ES-I3 (cell line): ENCODE results near the gene TMEM183A.

ENCODE experiments used
- H3K36me3 ChIP-seq: 2 replicates; pipeline ENCODE4 v1.6.1; 2013; ENCODE audit warnings: mild to moderate bottlenecking, low read length, control low read depth, moderate library complexity; ENCODE audit not compliant: insufficient read depth
- H3K4me1 ChIP-seq: 2 replicates; pipeline ENCODE4 v1.6.1; 2013; ENCODE audit warnings: mild to moderate bottlenecking, control low read depth, low read length; ENCODE audit not compliant: insufficient read depth
- H3K9ac ChIP-seq: 2 replicates; pipeline ENCODE4 v1.6.1; 2013; ENCODE audit warnings: low read depth, mild to moderate bottlenecking, low read length, moderate library complexity
- H3K9me3 ChIP-seq: 2 replicates; pipeline ENCODE4 v1.6.1; 2013; ENCODE audit warnings: mild to moderate bottlenecking, low read length, moderate library complexity; ENCODE audit not compliant: control insufficient read depth, insufficient read depth

Gene TMEM183A

DNA sequence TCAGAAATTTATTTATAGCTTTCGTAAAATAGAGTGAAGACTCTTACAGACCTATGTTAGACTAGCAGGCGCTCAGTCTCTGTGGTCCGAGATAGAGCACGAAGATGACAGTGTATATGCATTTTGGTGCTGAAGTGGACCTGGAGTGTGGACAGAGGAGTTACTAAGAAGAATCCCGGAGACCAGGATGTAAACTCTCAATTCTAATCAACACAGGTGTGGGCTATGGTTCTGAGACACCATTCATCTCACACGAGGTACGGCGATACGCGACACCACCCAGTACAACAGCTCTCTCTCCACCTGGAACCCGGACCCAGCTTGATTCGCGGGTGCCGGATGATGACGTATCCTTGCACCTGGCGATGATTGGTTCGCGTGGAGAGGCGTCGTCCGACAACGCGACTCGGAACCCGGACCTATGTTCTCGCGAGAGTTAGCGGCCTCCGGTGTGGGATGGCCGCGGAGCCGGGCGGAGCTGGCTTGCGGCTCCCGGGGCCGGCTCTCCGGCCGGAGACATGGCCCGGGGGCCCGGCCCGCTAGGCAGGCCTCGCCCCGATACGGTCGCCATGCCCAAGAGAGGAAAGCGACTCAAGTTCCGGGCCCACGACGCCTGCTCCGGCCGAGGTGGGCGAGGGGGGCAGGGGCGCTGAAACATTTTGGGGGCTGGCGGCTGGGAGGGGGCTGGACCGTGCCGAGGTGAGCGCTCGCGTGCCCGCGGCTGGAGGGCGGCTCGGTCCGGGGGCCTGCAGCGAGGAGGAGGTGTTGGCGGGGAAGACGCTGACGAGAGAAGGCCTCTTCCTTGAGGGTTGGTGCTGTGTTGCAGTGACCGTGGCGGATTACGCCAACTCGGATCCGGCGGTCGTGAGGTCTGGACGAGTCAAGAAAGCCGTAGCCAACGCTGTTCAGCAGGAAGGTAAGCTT, at the start of gene TMEM183A:
Gene TMEM183A, plus strand, starts transcription at position 427 of the 924 bp plus-strand sequence. Its CDS starts 92 bp downstream, at position 519.
- H3K9me3 ChIP-seq: no peaks in the 10 kb centered on the region
- peaks cover 11% of the 10 kb centered on the region for H3K36me3 ChIP-seq
- peak within 1 kb of the TSS; percentile 66 for H3K9ac ChIP-seq
- H3K4me1 ChIP-seq: peaks cover 12% of the 10 kb centered on the region

- Histone ChIP-seq H3K9ac (peak within 1 kb of the TSS; percentile 61), H3K9me3 (no peaks in the 10 kb centered on the region), H3K4me1 (0 out of 2 replicates have a peak, but pooled peaks cover 7% of the 10 kb centered on the region), H3K36me3 (no peaks in the 10 kb centered on the region; the same call in 1 of the 2 replicates)
Observed at GRCh38 chr1:202957733-202958543, 49.2 kb upstream of the TMEM183A start, which contains the start of gene ADIPOR1. ADIPOR1 (minus strand) TSS chr1:202958312; CDS start chr1:202951070, 7,242 bp downstream.

GRCh38 chr1:202958544-202959275, 48.5 kb upstream of the TMEM183A start:
- Histone ChIP-seq H3K9ac (peak overlapping the region; percentile 61), H3K4me1 (0 out of 2 replicates have a peak, but pooled peaks cover 7% of the 10 kb centered on the region), H3K9me3 (no peaks in the 10 kb centered on the region), H3K36me3 (no peaks in the 10 kb centered on the region; the same call in 1 of the 2 replicates)

DNA sequence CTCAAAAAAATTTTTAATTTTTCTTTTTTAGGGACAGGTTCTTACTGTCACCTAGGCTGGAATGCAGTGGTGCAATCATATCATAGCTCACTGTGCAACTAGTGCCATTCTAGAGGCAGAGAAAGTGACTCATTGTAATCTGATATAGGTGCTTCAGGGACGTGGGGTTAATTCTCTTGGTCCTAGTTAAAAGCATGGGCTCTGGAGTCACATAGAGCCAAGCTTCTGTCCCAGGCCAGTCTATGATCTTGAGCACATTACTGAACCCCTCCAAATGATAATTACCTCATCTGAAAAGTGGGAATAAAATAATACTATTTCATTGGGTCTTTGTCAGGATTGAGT, 47.9 kb upstream of the TMEM183A start:
- 0 out of 2 replicates have a peak, but pooled peaks cover 7% of the 10 kb centered on the region for H3K4me1 ChIP-seq
- peaks cover 1% of the 10 kb centered on the region; the same call in 1 of the 2 replicates for H3K36me3 ChIP-seq
- no peaks in the 10 kb centered on the region for H3K9me3 ChIP-seq
- no peak overlapping the region for H3K9ac ChIP-seq

DNA sequence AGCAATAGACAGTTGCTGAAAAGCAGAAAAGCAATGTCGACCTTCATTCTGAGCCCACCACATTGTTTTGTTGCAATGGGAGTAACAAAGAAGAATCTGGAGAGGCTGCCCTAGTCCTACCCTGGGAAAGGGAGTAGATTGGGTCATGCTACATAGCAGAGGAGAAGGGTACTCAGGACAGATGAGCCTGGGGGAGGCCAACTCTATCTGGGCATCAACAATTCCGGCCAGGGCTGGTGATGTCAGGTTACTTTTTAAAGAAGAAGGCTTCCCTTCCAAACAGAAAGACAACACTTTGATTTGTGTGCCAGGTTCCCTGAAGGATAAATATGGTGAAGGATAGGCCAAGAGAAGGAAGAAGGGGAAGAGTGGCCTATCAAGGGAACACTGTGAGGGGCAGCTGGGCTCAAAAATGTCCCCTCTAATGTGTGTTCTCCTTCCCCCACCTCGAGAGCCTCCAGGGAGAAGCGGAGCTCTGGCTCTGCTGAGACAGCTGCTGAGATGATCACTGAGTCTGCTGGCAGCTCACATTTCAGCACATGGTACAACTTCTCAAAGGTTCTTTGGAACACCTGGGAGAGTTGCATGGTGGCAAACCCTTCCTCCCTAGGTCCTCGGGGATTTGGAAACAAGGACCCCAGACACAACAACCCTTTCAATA, 45.8 kb upstream of the TMEM183A start:
- Histone ChIP-seq H3K4me1 (0 out of 2 replicates have a peak, but pooled peaks cover 7% of the 10 kb centered on the region), H3K9me3 (no peaks in the 10 kb centered on the region), H3K36me3 (peaks cover 3% of the 10 kb centered on the region; the same call in 1 of the 2 replicates)

DNA sequence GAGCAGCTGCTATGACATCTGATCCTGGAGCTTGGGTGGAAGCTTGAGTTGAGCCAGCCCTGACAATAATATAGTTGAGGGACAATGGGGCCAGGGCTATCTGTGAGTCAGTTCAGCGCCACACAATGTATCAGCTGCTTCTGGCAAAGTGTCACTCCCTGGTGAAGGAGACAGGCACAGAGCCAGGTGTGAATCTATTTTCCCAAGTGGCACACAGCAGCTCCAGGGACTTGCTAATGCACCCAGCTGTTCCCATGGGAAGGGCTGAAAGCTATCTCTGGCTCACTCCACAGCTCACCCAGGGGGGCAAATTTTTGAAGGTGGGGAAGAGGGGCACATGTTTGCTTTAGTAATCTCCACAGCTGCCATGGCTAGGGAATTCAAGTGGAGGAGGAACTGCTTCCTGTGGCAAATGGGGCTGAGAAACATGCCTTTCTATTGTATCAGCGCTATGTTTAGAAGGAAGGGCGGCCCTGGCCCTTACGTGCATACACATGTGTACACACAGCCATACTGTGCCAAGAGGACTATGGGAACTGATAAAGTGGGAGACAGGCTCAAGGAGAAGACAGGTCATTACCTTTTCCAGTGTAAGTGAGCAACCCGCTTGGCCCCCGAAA, 42.3 kb upstream of the TMEM183A start:
- H3K9ac ChIP-seq: no peak overlapping the region
- H3K4me1 ChIP-seq: peaks cover 6% of the 10 kb centered on the region; the same call in 1 of the 2 replicates
- no peaks in the 10 kb centered on the region for H3K9me3 ChIP-seq
- H3K36me3 ChIP-seq: peaks cover 3% of the 10 kb centered on the region; the same call in 1 of the 2 replicates

More for the DNA sequence above, 45.8 kb upstream of the TMEM183A start:
- H3K9ac ChIP-seq: no peak overlapping the region

GRCh38 chr1:202965422-202965821, 41.8 kb upstream of the TMEM183A start:
- Histone ChIP-seq H3K4me1 (peaks cover 6% of the 10 kb centered on the region; the same call in 1 of the 2 replicates), H3K9ac (no peak overlapping the region), H3K36me3 (peaks cover 3% of the 10 kb centered on the region; the same call in 1 of the 2 replicates), H3K9me3 (no peaks in the 10 kb centered on the region)

GRCh38 chr1:202966006-202966898, 40.9 kb upstream of the TMEM183A start:
- Histone ChIP-seq H3K9me3 (no peaks in the 10 kb centered on the region), H3K4me1 (peaks cover 6% of the 10 kb centered on the region; the same call in 1 of the 2 replicates), H3K9ac (peak overlapping the region; percentile 95), H3K36me3 (peaks cover 3% of the 10 kb centered on the region; the same call in 1 of the 2 replicates)

DNA sequence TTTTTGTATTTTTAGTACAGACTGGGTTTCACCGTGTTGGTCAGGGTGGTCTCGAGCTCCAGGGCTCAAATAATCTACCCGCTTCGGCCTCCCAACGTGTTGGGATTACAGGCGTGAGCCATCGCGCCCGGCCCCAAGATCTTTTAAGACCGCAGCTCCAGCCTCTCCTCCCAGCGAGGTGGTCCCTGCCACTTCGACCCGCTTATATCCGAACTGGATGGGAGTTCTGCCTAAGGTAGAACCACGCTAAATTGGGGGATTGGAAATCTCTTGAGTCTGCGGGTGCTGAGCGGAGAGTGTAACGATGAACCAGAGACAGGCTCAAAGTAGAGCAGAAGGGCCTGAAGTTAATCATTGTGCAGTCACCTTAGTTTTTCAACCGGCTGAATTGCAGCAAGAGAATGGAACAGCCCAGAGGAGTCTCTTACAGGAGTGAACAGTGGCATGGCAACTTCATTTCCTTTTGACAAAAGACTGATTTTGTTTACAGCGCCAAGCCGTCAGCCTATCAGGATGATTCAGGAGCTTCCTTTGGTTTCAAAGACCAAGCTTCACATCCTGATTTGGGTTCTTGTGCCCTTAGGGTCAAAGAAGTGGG, 39.4 kb upstream of the TMEM183A start:
- Histone ChIP-seq H3K9ac (peak overlapping the region; percentile 63), H3K36me3 (0 out of 2 replicates have a peak, but pooled peaks cover 3% of the 10 kb centered on the region), H3K4me1 (peaks cover 6% of the 10 kb centered on the region; the same call in 1 of the 2 replicates)

DNA sequence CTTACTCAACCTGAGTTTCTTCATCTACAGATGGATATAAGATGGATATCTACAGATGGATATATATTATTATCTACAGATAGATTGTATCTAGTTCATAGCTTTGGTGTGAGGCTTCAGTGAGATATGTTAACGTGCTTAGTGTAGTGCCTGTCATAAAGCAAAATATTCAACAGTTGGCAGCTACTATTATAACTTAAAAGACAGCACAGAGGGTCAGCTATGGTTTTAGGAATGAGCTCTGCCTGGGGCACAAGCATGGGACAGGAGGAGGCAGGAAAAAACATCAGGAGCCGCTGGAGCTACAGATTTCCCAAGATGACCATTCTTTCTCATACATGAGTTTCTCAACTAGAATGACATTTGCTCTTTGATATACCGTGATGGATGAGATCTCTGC, 38.8 kb upstream of the TMEM183A start:
- Histone ChIP-seq H3K4me1 (peaks cover 6% of the 10 kb centered on the region; the same call in 1 of the 2 replicates), H3K36me3 (0 out of 2 replicates have a peak, but pooled peaks cover 3% of the 10 kb centered on the region), H3K9ac (peak overlapping the region; percentile 63; the same call in 1 of the 2 replicates), H3K9me3 (no peaks in the 10 kb centered on the region)

More for the DNA sequence above, 39.4 kb upstream of the TMEM183A start:
- H3K9me3 ChIP-seq: no peaks in the 10 kb centered on the region

- H3K36me3 ChIP-seq: 0 out of 2 replicates have a peak, but pooled peaks cover 3% of the 10 kb centered on the region
Observed at GRCh38 chr1:202968895-202969295, 38.3 kb upstream of the TMEM183A start.

GRCh38 chr1:202972046-202972445, 35.1 kb upstream of the TMEM183A start:
- no peak overlapping the region for H3K9ac ChIP-seq
- peaks cover 6% of the 10 kb centered on the region; the same call in 1 of the 2 replicates for H3K4me1 ChIP-seq
- no peaks in the 10 kb centered on the region for H3K36me3 ChIP-seq
- no peaks in the 10 kb centered on the region for H3K9me3 ChIP-seq

More at GRCh38 chr1:202968895-202969295, 38.3 kb upstream of the TMEM183A start:
- Histone ChIP-seq H3K9me3 (no peaks in the 10 kb centered on the region), H3K9ac (no peak overlapping the region), H3K4me1 (peaks cover 6% of the 10 kb centered on the region; the same call in 1 of the 2 replicates)
